ENCODE measurements around the gene RPL22L1.

DNA sequence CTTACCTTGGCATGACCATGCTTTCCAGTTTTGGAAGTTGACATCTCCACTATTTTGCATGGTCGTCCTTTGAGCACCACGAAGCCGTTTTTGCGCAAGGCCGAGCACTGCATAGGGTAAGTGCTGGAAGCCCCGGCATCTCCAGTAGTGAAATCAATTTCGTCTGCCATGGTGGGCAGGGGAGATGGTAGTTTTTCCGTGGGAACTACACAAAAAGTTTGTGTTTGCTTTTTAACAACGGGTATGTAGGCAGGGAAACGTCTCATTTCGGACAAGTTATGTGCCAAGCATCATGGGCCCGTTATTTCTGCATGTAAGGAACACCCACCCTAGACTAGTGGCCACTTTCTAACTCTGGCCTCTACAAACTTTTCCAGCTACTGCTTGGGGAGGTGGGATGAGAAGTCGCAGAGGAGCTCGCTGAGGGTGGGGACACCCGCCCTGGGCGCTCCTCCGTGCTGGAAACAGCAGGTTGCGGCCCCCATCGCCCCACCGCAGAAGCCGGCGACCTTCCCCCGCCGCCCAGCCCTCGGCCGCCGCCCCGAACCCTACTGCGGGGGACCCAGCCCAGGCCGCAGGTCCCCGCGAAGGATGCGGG lies 37.7 kb upstream of the RPL22L1 start:
- TF ChIP-seq, protein P1, sequence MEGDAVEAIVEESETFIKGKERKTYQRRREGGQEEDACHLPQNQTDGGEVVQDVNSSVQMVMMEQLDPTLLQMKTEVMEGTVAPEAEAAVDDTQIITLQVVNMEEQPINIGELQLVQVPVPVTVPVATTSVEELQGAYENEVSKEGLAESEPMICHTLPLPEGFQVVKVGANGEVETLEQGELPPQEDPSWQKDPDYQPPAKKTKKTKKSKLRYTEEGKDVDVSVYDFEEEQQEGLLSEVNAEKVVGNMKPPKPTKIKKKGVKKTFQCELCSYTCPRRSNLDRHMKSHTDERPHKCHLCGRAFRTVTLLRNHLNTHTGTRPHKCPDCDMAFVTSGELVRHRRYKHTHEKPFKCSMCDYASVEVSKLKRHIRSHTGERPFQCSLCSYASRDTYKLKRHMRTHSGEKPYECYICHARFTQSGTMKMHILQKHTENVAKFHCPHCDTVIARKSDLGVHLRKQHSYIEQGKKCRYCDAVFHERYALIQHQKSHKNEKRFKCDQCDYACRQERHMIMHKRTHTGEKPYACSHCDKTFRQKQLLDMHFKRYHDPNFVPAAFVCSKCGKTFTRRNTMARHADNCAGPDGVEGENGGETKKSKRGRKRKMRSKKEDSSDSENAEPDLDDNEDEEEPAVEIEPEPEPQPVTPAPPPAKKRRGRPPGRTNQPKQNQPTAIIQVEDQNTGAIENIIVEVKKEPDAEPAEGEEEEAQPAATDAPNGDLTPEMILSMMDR (IDR thresholded peaks at IDR 0.05): no peak
- TF ChIP-seq EZH2 (IDR thresholded peaks at IDR 0.05): peak; percentile 35
